ENCODE results near the gene DIAPH2. TPM values are rescaled to one million over a fixed set of nuclear protein-coding genes. Genes with fewer than 3 reads are reported as not detected.

Gene DIAPH2
- total and polyA plus RNA-seq, 2 donors from 2014 or later, result 2.1 to 15.0 TPM

DNA sequence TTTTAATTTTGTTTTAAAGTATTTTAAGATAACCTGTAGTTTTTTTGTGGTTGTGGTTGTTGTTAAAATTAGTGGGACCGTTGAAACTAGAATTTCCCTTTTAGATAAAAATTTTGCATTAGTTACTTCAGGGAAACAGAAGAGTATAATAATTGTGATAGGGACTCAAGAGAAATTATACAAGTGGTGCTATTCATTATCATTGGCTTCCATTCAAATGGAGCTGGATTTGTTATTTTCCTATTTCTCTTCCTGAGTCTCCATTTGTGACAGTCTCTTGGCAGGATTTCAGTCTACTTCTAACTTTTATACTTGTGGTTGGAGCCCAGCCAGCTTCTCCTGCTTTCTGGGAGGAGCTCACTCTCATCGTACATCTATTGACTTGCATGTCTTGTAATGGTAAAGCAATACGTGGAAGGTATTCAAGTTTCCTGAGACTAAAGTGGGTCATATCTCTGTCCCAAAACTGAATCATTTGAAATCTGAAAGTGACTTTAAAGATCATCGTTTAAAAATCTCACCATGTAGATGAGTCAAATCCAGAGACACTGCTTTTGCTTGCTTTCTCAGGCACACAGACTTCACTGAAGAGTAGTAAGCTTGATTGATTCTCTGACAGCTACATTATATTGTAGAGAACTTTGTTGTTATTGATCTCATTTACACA lies 354.9 kb downstream of the DIAPH2 start:
- Histone ChIP-seq H3K4me3 (ENCODE audit: low read length in 3 of 3) (no peak overlapping the region), H3K9me3 (ENCODE audit: control insufficient read depth in 2 of 3, insufficient read depth in 1 of 3, low read length in 3 of 3) (no peaks in the 10 kb centered on the region), H3K27ac (ENCODE audit: low read depth in 2 of 2, low read length in 2 of 2) (no peak overlapping the region), H3K36me3 (ENCODE audit: control insufficient read depth in 2 of 3, insufficient read depth in 3 of 3, low read length in 3 of 3) (no peaks in the 10 kb centered on the region), H3K27me3 (ENCODE audit: control insufficient read depth, insufficient read depth, low read length) (no peaks in the 10 kb centered on the region), H3K9ac (ENCODE audit: low read length in 3 of 3) (no peak overlapping the region), H3K4me1 (ENCODE audit: control insufficient read depth in 2 of 3, insufficient read depth in 2 of 3, low read depth in 1 of 3, low read length in 3 of 3) (no peaks in the 10 kb centered on the region)
- intact Hi-C loops (cut with DNase I), result no loop called here
- peak in 1 of 5 donors; percentile 42 for DNase-seq
- TF ChIP-seq, protein P1, sequence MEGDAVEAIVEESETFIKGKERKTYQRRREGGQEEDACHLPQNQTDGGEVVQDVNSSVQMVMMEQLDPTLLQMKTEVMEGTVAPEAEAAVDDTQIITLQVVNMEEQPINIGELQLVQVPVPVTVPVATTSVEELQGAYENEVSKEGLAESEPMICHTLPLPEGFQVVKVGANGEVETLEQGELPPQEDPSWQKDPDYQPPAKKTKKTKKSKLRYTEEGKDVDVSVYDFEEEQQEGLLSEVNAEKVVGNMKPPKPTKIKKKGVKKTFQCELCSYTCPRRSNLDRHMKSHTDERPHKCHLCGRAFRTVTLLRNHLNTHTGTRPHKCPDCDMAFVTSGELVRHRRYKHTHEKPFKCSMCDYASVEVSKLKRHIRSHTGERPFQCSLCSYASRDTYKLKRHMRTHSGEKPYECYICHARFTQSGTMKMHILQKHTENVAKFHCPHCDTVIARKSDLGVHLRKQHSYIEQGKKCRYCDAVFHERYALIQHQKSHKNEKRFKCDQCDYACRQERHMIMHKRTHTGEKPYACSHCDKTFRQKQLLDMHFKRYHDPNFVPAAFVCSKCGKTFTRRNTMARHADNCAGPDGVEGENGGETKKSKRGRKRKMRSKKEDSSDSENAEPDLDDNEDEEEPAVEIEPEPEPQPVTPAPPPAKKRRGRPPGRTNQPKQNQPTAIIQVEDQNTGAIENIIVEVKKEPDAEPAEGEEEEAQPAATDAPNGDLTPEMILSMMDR (IDR thresholded peaks at IDR 0.05; ENCODE audit: borderline replicate concordance, extremely low read depth, insufficient read depth), result no peak
- no peak for FAIRE-seq

DNA sequence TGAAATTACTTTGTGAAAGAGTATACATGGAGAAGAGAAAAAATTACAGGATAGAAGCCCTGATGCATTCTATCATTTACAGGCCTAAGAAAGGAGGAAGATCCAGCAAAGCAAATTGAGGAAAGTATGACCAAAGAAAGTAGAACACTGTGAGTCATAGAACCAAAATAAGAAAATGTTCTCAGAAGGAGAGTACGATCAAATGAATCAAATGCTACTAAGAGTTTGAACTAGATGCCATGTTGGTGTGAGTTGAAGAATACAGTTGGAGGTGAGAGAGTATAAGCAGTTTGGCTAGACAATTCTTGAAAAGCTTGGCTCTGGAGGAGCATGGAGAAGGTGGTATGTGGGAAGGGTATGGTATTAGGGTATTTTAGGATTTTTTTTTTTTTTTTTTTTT lies 360.8 kb downstream of the DIAPH2 start:
- TF ChIP-seq, protein P1 (IDR thresholded peaks at IDR 0.05; ENCODE audit: borderline replicate concordance, extremely low read depth, insufficient read depth), result no peak

DNA sequence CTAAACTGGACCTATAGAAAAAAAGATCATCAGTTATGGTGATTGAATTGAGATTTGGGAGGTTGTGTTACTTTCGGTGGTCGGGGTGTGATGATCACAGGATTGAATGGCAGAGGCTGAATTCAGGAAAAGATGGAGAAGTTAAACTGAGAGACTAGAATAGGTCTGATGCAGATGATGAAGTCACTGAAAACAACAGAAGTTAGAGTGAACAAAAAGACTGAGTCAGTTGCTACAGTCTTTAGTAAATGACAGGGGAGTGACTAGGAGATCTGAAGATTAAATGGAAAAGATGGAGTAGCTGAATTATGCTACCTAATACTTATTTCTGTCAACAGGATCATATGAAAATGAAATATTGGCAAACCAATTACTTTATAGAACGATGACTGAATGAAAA lies 362.2 kb downstream of the DIAPH2 start:
- TF ChIP-seq, protein P1 (IDR thresholded peaks at IDR 0.05; ENCODE audit: borderline replicate concordance, extremely low read depth, insufficient read depth), result no peak
- no peaks in the 10 kb centered on the region for H3K9me3 ChIP-seq (ENCODE audit: control insufficient read depth in 2 of 3, insufficient read depth in 1 of 3, low read length in 3 of 3)
- no peaks in the 10 kb centered on the region for H3K27me3 ChIP-seq (ENCODE audit: control insufficient read depth, insufficient read depth, low read length)
- no peak for FAIRE-seq
- H3K9ac ChIP-seq (ENCODE audit: low read length in 3 of 3), result no peak overlapping the region
- no peak overlapping the region for H3K27ac ChIP-seq (ENCODE audit: low read depth in 2 of 2, low read length in 2 of 2)
- DNase-seq, result no peak
- no peaks in the 10 kb centered on the region for H3K36me3 ChIP-seq (ENCODE audit: control insufficient read depth in 2 of 3, insufficient read depth in 3 of 3, low read length in 3 of 3)
- H3K4me1 ChIP-seq (ENCODE audit: control insufficient read depth in 2 of 3, insufficient read depth in 2 of 3, low read depth in 1 of 3, low read length in 3 of 3), result no peaks in the 10 kb centered on the region
- intact Hi-C loops (cut with DNase I), result no loop called here
- H3K4me3 ChIP-seq (ENCODE audit: low read length in 3 of 3), result no peak overlapping the region

More for the DNA sequence above, 360.8 kb downstream of the DIAPH2 start:
- H3K4me3 ChIP-seq (ENCODE audit: low read length in 3 of 3), result no peak overlapping the region
- no peak overlapping the region for H3K27ac ChIP-seq (ENCODE audit: low read depth in 2 of 2, low read length in 2 of 2)
- intact Hi-C loops (cut with DNase I), result no loop called here
- FAIRE-seq (no peak), DNase-seq (no peak)
- no peaks in the 10 kb centered on the region for H3K9me3 ChIP-seq (ENCODE audit: control insufficient read depth in 2 of 3, insufficient read depth in 1 of 3, low read length in 3 of 3)
- H3K27me3 ChIP-seq (ENCODE audit: control insufficient read depth, insufficient read depth, low read length), result no peaks in the 10 kb centered on the region
- no peak overlapping the region for H3K9ac ChIP-seq (ENCODE audit: low read length in 3 of 3)
- H3K36me3 ChIP-seq (ENCODE audit: control insufficient read depth in 2 of 3, insufficient read depth in 3 of 3, low read length in 3 of 3), result no peaks in the 10 kb centered on the region
- no peaks in the 10 kb centered on the region for H3K4me1 ChIP-seq (ENCODE audit: control insufficient read depth in 2 of 3, insufficient read depth in 2 of 3, low read depth in 1 of 3, low read length in 3 of 3)

DNA sequence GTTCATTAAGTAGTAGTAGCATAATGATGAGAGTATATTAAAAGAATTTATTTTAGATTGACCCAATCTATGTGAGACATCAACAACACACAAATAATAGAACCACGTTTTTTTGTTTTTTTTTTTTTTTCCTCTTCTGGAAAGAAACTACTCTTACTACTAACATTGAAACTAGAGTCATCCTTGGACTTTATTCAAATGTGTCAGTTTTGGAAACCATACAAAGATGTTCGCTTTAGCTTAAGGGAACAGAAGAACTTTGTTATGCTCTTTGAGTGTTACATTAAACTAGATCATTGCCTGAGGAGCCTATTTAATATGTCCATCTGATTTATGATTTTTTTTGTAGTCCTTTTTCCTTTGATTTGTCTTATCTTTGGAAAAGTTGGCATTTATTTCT lies 365.8 kb downstream of the DIAPH2 start:
- Histone ChIP-seq H3K4me3 (ENCODE audit: low read length in 3 of 3) (no peak overlapping the region), H3K27ac (ENCODE audit: low read depth in 2 of 2, low read length in 2 of 2) (no peak overlapping the region), H3K36me3 (ENCODE audit: control insufficient read depth in 2 of 3, insufficient read depth in 3 of 3, low read length in 3 of 3) (no peaks in the 10 kb centered on the region), H3K27me3 (ENCODE audit: control insufficient read depth, insufficient read depth, low read length) (no peaks in the 10 kb centered on the region), H3K4me1 (ENCODE audit: control insufficient read depth in 2 of 3, insufficient read depth in 2 of 3, low read depth in 1 of 3, low read length in 3 of 3) (no peaks in the 10 kb centered on the region), H3K9ac (ENCODE audit: low read length in 3 of 3) (no peak overlapping the region), H3K9me3 (ENCODE audit: control insufficient read depth in 2 of 3, insufficient read depth in 1 of 3, low read length in 3 of 3) (no peaks in the 10 kb centered on the region)
- DNase-seq (no peak), FAIRE-seq (no peak)
- intact Hi-C loops (cut with DNase I), result no loop called here
- TF ChIP-seq, protein P1 (IDR thresholded peaks at IDR 0.05; ENCODE audit: borderline replicate concordance, extremely low read depth, insufficient read depth), result no peak
